Heart left ventricle (tissue), 16 donors: ENCODE data around the gene GPHB5. TPM values are rescaled to one million over a fixed set of nuclear protein-coding genes. Genes with fewer than 3 reads are reported as not detected.

Experiments used
- ATAC-seq, 4 donors: fragments of 200-7000 bp; cut with Tn5 transposase; one replicate each; pipeline ENCODE4 v1.9.1; 2020 to 2022; ENCODE audit warnings: moderate library complexity in 4 of 4, mild to moderate bottlenecking in 3 of 4, moderate number of reproducible peaks in 1 of 4
- DNase-seq, 5 donors: peaks; one replicate each; pipeline ENCODE4 v3.0.0-alpha.2; 2020
- H3K27ac ChIP-seq, 12 donors: fragments of 200-600 bp; sonication (generic) in 4 of 12; one replicate each; pipeline versions ENCODE4 v1.5.0 to v1.8.0; 2016 to 2022; ENCODE audit warnings: mild to moderate bottlenecking in 2 of 12
- H3K27me3 ChIP-seq, 9 donors: fragments of 200-600 bp; sonication (generic) in 2 of 9; one replicate each; pipeline versions ENCODE4 v1.5.1 to v1.8.0; 2016 to 2022; ENCODE audit warnings: mild to moderate bottlenecking in 3 of 9
- H3K36me3 ChIP-seq, 9 donors: fragments of 200-600 bp; sonication (generic) in 2 of 9; one replicate each; pipeline versions ENCODE4 v1.5.0 to v1.8.0; 2018 to 2022; ENCODE audit warnings: mild to moderate bottlenecking in 2 of 9
- H3K4me1 ChIP-seq, 12 donors: fragments of 200-600 bp; sonication (generic) in 4 of 12; one replicate each; pipeline versions ENCODE4 v1.5.0 to v1.8.0; 2016 to 2022; ENCODE audit warnings: mild to moderate bottlenecking in 3 of 12
- H3K4me3 ChIP-seq, 12 donors: fragments of 200-600 bp; sonication (generic) in 4 of 12; one replicate each; pipeline versions ENCODE4 v1.5.0 to v1.8.0; 2017 to 2022; ENCODE audit warnings: mild to moderate bottlenecking in 9 of 12, moderate library complexity in 4 of 12
- H3K9me3 ChIP-seq, 12 donors: fragments of 200-600 bp; sonication (generic) in 4 of 12; one replicate each; pipeline versions ENCODE4 v1.5.0 to v1.8.0; 2016 to 2022; ENCODE audit warnings: mild to moderate bottlenecking in 1 of 12
- POLR2A ChIP-seq, 2 donors: fragments of 450-650 bp; IDR thresholded peaks; one replicate each; pipeline ENCODE4 v1.6.1; 2017; ENCODE audit warnings: antibody characterized with exemption in 2 of 2, mild to moderate bottlenecking in 2 of 2, moderate library complexity in 2 of 2
- WGBS, 4 donors: extraction: QIAGEN DNeasy Blood & Tissue Kit in 2 of 4; methylation state at CpG; one replicate each; pipeline versions ENCODE4 v1.1.5 to v1.1.7; 2013 to 2018; 5-methylcytosine and 5-hydroxymethylcytosine counted together
- intact Hi-C, 10 donors: fragments of 100-400 bp; cut with DNase I; formaldehyde crosslinking; loops; one replicate each; pipeline versions ENCODE4 v1.11.1 to v1.14.2; 2022
- polyA plus RNA-seq, 2 donors: library from polyadenylated mRNA; stranded (reverse); fragments of 200-250 nt; gene quantifications; one replicate each; pipeline ENCODE4 v1.2.3, GENCODE V29; 2013
- total RNA-seq, 9 donors: library from RNA; depleted of rRNA in 2 of 9; stranded (reverse); fragments of >200 nt in 2 of 9; fragmentation: NEBNext Ultra II Directional in 3 of 9; extraction: Animal tissue kit (Norgen Biotek cat#: 25700) in 3 of 9; gene quantifications; one replicate each; pipeline versions ENCODE4 v1.1.0 to v1.2.4, GENCODE V29; 2016 to 2023
- TF ChIP-seq, protein P1 (sequence below), 12 donors: fragments of 200-600 bp; sonication (generic) in 4 of 12; IDR thresholded peaks; one replicate each; pipeline versions ENCODE4 v1.5.0 to v1.8.0; 2018 to 2022; ENCODE audit warnings: antibody characterized with exemption in 12 of 12, mild to moderate bottlenecking in 5 of 12
- donor health status: ischemic (EF 13 %, LVEDD 7.1; RV severe dilation, severe dysfunction).
- donor health status: healthy with polysubstance abuse.
- donor health status: DM: no; HTN: yes; CAD: no.
- donor health status: DM: no; HTN: no; CAD: no.
- donor health status: ischemic (EF 25% LVEDD 6.9; RV normal size, moderate dysfunction).
- donor health status: ischemic (EF 25% LVEDD 5.7; RV mildly dilated, moderate dysfunction).
- donor health status: healthy.
- donor health status: DM: yes; HTN: yes; CAD: no.
- donor health status: ischemic (EF 35%, LVEDD 5.7; RV mildly dilated, moderate dysfunction).
- donor health status: nonischemic (EF 11% LVEDD 7.7; RV severe dilation, severe dysfunction).
- donor health status: DM: yes; HTN: yes; CAD: no.
- donor health status: PGD.
- donor health status: ischemic (EF 29% LVEDD 5.4; RV normal size, mild dysfunction).
- donor health status: nonischemic (EF 23%, LVEDD 6.1; RV moderate dilation, normal function).

The GPHB5 gene
- total and polyA plus RNA-seq, 11 donors, result not detected

DNA sequence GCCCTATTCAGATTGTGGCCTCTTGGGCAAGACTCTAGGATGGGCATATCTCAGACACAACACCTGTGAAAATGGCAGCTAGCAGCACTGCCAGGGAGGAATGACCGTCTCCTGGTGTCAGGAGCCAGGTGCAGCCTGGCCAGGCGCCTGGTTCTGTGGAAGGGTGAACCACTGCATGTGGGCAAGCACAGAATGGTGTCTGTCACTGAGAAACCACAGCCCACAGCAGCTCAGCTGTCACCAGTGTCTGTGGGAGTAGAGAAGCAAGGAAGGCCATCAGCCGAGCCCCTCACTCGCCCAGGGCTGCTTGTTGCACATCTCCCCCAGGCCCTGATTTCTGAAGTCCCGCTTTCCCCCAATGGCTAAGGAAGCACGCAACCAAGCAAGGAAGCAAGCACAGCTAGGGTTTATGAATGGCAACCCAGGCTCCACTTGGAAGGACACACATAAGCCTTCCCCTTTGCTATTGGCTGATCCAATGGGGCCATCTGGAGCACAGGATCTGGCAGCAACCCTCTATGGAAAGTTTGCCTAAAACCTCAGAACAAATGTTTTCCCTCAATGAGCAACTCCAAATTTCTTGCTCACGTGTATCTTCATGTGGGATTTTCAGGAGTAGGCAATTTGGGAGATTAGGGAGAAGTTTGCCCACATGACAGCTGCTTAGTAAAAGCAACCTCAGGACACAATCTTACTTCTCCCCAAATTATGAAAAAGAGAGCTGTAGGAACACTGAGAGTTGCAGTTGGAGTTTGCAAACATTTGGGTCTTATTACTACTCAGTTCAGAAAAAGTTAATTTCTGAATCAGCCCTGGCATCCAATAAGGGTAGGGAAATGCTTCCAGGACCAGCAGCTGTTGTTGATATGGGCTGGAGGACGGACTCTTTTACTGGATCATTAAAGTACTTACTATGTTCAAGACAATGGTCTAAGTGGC, 44.7 kb downstream of the GPHB5 start:
- Histone ChIP-seq H3K4me3 (no peak overlapping the region), H3K4me1 (peaks cover 0 to 36% (median 7%) of the 10 kb centered on the region in 12 donors), H3K27me3 (no peaks in the 10 kb centered on the region), H3K27ac (peak overlapping the region in 8 of 12 donors; percentile 25 to 69 (median 50)), H3K36me3 (peaks cover 0 to 14% (median 0%) of the 10 kb centered on the region in 9 donors), H3K9me3 (no peaks in the 10 kb centered on the region)
- WGBS, 4 donors, result 75 to 90% (median 85%) methylated on average over 8 of the region's 8 CpGs
- intact Hi-C loops, result loop anchor here in 2 of 10 donors (2.0 to 10.0 kb wide), 2 partner anchors 99 to 1099 kb away; no protein-coding TSS in a partner anchor
- DNase-seq (peak in 4 of 5 donors; percentile 42 to 59 (median 50)), ATAC-seq (peak; percentile 62 to 89 (median 81))
- TF ChIP-seq, protein P1, sequence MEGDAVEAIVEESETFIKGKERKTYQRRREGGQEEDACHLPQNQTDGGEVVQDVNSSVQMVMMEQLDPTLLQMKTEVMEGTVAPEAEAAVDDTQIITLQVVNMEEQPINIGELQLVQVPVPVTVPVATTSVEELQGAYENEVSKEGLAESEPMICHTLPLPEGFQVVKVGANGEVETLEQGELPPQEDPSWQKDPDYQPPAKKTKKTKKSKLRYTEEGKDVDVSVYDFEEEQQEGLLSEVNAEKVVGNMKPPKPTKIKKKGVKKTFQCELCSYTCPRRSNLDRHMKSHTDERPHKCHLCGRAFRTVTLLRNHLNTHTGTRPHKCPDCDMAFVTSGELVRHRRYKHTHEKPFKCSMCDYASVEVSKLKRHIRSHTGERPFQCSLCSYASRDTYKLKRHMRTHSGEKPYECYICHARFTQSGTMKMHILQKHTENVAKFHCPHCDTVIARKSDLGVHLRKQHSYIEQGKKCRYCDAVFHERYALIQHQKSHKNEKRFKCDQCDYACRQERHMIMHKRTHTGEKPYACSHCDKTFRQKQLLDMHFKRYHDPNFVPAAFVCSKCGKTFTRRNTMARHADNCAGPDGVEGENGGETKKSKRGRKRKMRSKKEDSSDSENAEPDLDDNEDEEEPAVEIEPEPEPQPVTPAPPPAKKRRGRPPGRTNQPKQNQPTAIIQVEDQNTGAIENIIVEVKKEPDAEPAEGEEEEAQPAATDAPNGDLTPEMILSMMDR (IDR thresholded peaks at IDR 0.05), result peak in 1 of 12 donors; percentile 6
- TF ChIP-seq POLR2A (IDR thresholded peaks at IDR 0.05), result no peak

DNA sequence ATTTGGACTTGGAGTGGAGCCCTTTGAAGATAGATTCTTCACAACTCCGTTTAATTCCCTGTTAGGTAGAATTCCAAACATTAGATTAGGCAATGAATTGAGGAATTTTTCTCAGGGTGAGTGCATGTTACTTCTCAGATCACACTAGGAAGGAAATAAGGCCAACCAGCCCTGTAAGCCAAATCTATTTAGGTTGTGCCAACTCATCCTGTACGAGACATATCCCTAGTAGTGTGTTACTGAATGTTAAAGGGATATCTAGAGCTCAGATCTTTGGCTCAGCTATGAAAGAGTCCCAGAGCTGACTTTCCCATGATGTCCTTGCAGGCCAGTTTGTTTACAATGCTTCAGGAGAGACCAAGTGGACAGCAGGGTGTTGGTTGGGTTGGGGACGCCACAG, 45.6 kb downstream of the GPHB5 start:
- 56 to 70% (median 67%) methylated on average over 3 of the region's 3 CpGs for WGBS, 4 donors
- no peak for TF ChIP-seq POLR2A (IDR thresholded peaks at IDR 0.05)
- TF ChIP-seq, protein P1 (IDR thresholded peaks at IDR 0.05), result no peak
- intact Hi-C loops, result loop anchor here in 1 of 10 donors (10.0 kb wide), 1 partner anchor 1098 kb away; no protein-coding TSS in a partner anchor

DNA sequence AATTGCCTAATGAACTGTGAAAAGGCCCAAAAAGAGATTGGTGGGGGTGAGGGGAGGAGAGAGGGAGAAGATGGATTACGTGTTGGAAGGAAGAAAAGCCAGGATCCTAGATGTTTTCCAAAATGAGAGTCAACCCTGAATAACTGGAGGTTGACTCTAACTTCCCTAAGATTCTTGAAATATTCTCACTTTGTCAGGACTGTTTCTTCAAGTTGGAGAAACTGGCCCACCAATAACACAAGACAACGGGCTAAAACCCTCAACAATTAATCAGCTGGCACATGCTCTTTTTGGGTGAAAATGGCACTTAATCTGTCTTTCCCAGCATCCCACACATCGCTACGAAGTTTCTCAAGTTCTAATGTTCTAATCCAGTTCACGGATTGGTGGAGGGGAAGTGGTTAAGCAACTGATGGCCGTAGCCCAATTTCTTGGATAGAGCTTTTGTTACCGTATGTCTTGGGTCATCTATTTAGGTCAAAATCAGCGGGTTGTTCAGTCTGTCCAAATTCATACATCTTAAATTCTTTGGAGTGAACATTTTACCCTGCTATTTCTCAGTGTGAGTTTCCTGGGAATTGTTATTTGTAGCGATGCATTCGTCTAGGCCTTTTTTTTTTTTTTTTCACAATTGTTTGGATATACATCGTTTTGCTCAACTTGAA, 49.0 kb downstream of the GPHB5 start:
- peaks cover 0 to 10% (median 0%) of the 10 kb centered on the region in 12 donors for H3K9me3 ChIP-seq
- 82 to 89% (median 85%) methylated on average over 11 of the region's 11 CpGs for WGBS, 4 donors
- TF ChIP-seq, protein P1 (IDR thresholded peaks at IDR 0.05), result no peak
- no peak for TF ChIP-seq POLR2A (IDR thresholded peaks at IDR 0.05)
- peaks cover 0 to 12% (median 0%) of the 10 kb centered on the region in 9 donors for H3K36me3 ChIP-seq
- intact Hi-C loops, result loop anchor here in 1 of 10 donors (10.0 kb wide), 1 partner anchor 1095 kb away; no protein-coding TSS in a partner anchor
- no peaks in the 10 kb centered on the region for H3K27me3 ChIP-seq
- no peak overlapping the region for H3K4me3 ChIP-seq
- DNase-seq (no peak), ATAC-seq (peak in 1 of 4 donors; percentile 35)
- H3K27ac ChIP-seq, result no peak overlapping the region
- peaks cover 0 to 29% (median 6%) of the 10 kb centered on the region in 12 donors for H3K4me1 ChIP-seq

More for the DNA sequence above, 45.6 kb downstream of the GPHB5 start:
- Histone ChIP-seq H3K4me1 (peaks cover 0 to 36% (median 8%) of the 10 kb centered on the region in 12 donors), H3K9me3 (no peaks in the 10 kb centered on the region), H3K36me3 (peaks cover 0 to 14% (median 0%) of the 10 kb centered on the region in 9 donors), H3K27me3 (no peaks in the 10 kb centered on the region), H3K27ac (peak overlapping the region in 6 of 12 donors; percentile 25 to 69 (median 50)), H3K4me3 (no peak overlapping the region)
- ATAC-seq (no peak), DNase-seq (no peak)
